ENCODE data around the gene FAM117A.

FAM117A gene, protein sequence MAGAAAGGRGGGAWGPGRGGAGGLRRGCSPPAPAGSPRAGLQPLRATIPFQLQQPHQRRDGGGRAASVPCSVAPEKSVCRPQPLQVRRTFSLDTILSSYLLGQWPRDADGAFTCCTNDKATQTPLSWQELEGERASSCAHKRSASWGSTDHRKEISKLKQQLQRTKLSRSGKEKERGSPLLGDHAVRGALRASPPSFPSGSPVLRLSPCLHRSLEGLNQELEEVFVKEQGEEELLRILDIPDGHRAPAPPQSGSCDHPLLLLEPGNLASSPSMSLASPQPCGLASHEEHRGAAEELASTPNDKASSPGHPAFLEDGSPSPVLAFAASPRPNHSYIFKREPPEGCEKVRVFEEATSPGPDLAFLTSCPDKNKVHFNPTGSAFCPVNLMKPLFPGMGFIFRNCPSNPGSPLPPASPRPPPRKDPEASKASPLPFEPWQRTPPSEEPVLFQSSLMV

DNA sequence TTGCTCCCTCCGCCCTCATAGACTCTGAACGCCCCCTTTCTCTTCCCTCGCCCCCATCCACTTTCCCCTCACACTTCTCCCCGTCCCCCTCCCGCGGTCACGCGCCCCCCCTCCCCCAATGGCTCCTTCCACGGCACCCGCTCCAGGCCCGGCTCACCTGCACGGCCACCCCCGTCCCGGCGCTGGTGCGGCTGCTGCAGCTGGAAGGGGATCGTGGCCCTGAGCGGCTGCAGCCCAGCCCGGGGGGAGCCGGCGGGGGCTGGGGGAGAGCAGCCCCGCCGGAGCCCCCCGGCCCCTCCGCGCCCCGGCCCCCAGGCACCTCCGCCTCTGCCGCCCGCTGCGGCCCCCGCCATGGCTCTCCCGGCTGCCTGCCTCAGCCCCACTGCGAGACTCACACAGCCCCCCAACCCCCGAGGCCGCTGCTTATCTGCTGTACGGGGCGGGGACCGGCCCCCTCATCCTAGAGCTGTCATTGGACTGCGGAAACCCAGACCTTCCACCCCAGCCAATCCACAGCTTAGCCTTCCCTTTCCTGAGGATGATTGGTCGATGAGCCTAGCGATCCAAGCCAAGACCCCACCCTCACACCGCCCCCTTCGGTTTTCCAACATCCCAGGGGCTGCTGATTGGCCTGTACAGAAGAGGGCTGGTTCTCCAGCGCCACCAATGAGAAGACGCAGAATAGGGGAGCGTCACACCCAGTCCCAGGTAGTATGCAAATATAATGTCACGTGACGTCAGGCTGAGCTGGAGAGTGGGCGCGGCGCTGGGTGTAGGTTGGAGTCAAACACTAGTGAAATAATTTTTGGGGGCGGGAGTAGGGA is at the start of gene FAM117A:
Gene FAM117A, minus strand, starts transcription at position 397 of the 824 bp plus-strand sequence. Its CDS starts 44 bp downstream, at position 353.
- H3K79me2 ChIP-seq (ENCODE audit: insufficient read depth, low read length) = peaks cover 46% of the 10 kb centered on the region
- peak within 1 kb of the TSS; percentile 69 for H3K4me2 ChIP-seq (ENCODE audit: insufficient read depth, low read length)
- ATAC-seq (ENCODE audit: insufficient read depth, low read depth) (peak; percentile 96), DNase-seq (peak; percentile 98)
- H3K9ac ChIP-seq (ENCODE audit: low read depth, low read length) = peak within 1 kb of the TSS; percentile 59
- peaks cover 5% of the 10 kb centered on the region; the same call in 1 of the 2 replicates for H3K36me3 ChIP-seq (ENCODE audit: insufficient read depth, low read length)
- H3K27me3 ChIP-seq (ENCODE audit: insufficient read depth, low read length, poor library complexity) = peaks cover 6% of the 10 kb centered on the region
- no peak for TF ChIP-seq EZH2 (IDR thresholded peaks at IDR 0.05; ENCODE audit: borderline replicate concordance, low read depth, low read length, severe bottlenecking)
- TF ChIP-seq, protein P1, sequence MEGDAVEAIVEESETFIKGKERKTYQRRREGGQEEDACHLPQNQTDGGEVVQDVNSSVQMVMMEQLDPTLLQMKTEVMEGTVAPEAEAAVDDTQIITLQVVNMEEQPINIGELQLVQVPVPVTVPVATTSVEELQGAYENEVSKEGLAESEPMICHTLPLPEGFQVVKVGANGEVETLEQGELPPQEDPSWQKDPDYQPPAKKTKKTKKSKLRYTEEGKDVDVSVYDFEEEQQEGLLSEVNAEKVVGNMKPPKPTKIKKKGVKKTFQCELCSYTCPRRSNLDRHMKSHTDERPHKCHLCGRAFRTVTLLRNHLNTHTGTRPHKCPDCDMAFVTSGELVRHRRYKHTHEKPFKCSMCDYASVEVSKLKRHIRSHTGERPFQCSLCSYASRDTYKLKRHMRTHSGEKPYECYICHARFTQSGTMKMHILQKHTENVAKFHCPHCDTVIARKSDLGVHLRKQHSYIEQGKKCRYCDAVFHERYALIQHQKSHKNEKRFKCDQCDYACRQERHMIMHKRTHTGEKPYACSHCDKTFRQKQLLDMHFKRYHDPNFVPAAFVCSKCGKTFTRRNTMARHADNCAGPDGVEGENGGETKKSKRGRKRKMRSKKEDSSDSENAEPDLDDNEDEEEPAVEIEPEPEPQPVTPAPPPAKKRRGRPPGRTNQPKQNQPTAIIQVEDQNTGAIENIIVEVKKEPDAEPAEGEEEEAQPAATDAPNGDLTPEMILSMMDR (IDR thresholded peaks at IDR 0.05; ENCODE audit: borderline replicate concordance, extremely low read depth, low read length, poor library complexity, severe bottlenecking) = no peak
- peak within 1 kb of the TSS; percentile 8; the same call in 1 of the 2 replicates for H2AFZ ChIP-seq (ENCODE audit: low read depth, low read length)
- H3K27ac ChIP-seq (ENCODE audit: low read length) = peak within 1 kb of the TSS; percentile 65
- peak within 1 kb of the TSS; percentile 35 to 83; a peak in 3 of 4 replicates for H3K4me3 ChIP-seq (ENCODE audit: low read depth in 1 of 2, low read length in 2 of 2)
- peaks cover 38% of the 10 kb centered on the region for H3K4me1 ChIP-seq (ENCODE audit: insufficient read depth, low read length)
- H4K20me1 ChIP-seq (ENCODE audit: insufficient read depth, low read length) = peaks cover 22% of the 10 kb centered on the region
- no peaks in the 10 kb centered on the region for H3K9me3 ChIP-seq (ENCODE audit: insufficient read depth, low read length, severe bottlenecking)

DNA sequence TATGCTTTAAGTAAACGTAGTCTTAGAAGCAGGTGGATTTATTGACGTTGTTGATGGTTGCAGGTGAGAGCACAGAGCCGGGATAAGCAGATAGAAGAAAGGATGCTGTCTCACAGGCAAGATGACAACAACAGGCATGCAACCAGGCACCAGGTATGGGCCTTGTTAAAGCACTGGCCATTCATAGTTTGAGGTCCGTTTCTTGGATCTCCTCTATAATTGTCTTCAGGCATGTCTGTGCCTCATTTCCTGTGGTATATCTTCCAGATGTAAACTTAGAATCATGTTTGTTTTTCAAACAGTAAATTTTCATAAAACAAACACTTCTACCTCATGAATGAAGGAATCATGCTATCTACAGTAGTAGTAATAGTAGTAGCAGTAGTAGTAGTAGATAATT is 45.1 kb upstream of the FAM117A start:
- H2AFZ ChIP-seq (ENCODE audit: low read depth, low read length) = no peak overlapping the region
- H3K9me3 ChIP-seq (ENCODE audit: insufficient read depth, low read length, severe bottlenecking) = no peaks in the 10 kb centered on the region
- H4K20me1 ChIP-seq (ENCODE audit: insufficient read depth, low read length) = peaks cover 28% of the 10 kb centered on the region; the same call in 1 of the 2 replicates
- no peak overlapping the region for H3K27ac ChIP-seq (ENCODE audit: low read length)
- H3K4me1 ChIP-seq (ENCODE audit: insufficient read depth, low read length) = no peaks in the 10 kb centered on the region
- DNase-seq = no peak
- no peak overlapping the region for H3K9ac ChIP-seq (ENCODE audit: low read depth, low read length)
- no peak overlapping the region for H3K4me3 ChIP-seq (ENCODE audit: low read depth in 1 of 2, low read length in 2 of 2)
- no peak overlapping the region for H3K4me2 ChIP-seq (ENCODE audit: insufficient read depth, low read length)
- no peaks in the 10 kb centered on the region for H3K27me3 ChIP-seq (ENCODE audit: insufficient read depth, low read length, poor library complexity)
- ATAC-seq (ENCODE audit: insufficient read depth, low read depth) = no peak
- peaks cover 68% of the 10 kb centered on the region for H3K79me2 ChIP-seq (ENCODE audit: insufficient read depth, low read length)
- no peak for TF ChIP-seq EZH2 (IDR thresholded peaks at IDR 0.05; ENCODE audit: borderline replicate concordance, low read depth, low read length, severe bottlenecking)
- TF ChIP-seq, protein P1 (IDR thresholded peaks at IDR 0.05; ENCODE audit: borderline replicate concordance, extremely low read depth, low read length, poor library complexity, severe bottlenecking) = no peak
- peaks cover 83% of the 10 kb centered on the region for H3K36me3 ChIP-seq (ENCODE audit: insufficient read depth, low read length)

DNA sequence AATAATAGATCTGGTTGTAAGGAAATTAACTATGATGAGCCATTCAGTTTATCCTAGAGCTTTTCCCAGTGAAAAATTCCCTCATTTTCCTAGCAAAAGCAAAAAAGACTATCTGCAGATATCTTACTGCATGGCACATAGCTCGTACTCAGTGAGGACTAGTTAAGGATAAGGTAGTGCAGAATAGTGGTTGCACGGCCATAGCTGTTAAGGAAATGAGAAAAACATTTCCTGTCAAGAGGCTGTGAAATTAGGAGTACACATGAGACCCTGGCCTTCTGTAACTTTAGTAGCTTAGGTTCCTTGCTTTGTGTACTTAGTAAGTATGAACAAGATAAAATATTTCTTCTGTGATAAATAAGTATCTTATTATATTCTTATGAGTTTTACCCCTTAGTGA is 34.8 kb upstream of the FAM117A start:
- Histone ChIP-seq H3K4me3 (ENCODE audit: low read depth in 1 of 2, low read length in 2 of 2) (no peak overlapping the region), H3K4me1 (ENCODE audit: insufficient read depth, low read length) (no peaks in the 10 kb centered on the region), H3K9me3 (ENCODE audit: insufficient read depth, low read length, severe bottlenecking) (no peaks in the 10 kb centered on the region), H3K36me3 (ENCODE audit: insufficient read depth, low read length) (peaks cover 91% of the 10 kb centered on the region), H3K4me2 (ENCODE audit: insufficient read depth, low read length) (no peak overlapping the region), H3K79me2 (ENCODE audit: insufficient read depth, low read length) (peaks cover 93% of the 10 kb centered on the region), H3K27me3 (ENCODE audit: insufficient read depth, low read length, poor library complexity) (no peaks in the 10 kb centered on the region), H4K20me1 (ENCODE audit: insufficient read depth, low read length) (peaks cover 55% of the 10 kb centered on the region), H2AFZ (ENCODE audit: low read depth, low read length) (no peak overlapping the region), H3K9ac (ENCODE audit: low read depth, low read length) (no peak overlapping the region), H3K27ac (ENCODE audit: low read length) (no peak overlapping the region)
- no peak for TF ChIP-seq EZH2 (IDR thresholded peaks at IDR 0.05; ENCODE audit: borderline replicate concordance, low read depth, low read length, severe bottlenecking)
- TF ChIP-seq, protein P1 (IDR thresholded peaks at IDR 0.05; ENCODE audit: borderline replicate concordance, extremely low read depth, low read length, poor library complexity, severe bottlenecking) = no peak
- ATAC-seq (ENCODE audit: insufficient read depth, low read depth) (no peak), DNase-seq (no peak)
